K562 (cell line): ENCODE results near the gene AIRE. TPM values are rescaled to one million over a fixed set of nuclear protein-coding genes. Genes with fewer than 3 reads are reported as not detected.

Source experiments
- ATAC-seq: fragments of 200-7000 bp; cut with Tn5 transposase; 3 replicates; pipeline ENCODE4 v1.9.1; 2020; ENCODE audit warnings: moderate library complexity
- BruUV-seq: library from RNA; stranded (reverse); fragments of 400-500 nt; replicated peaks from 2 replicates; lab custom pipeline; 2021; lab: Mats Ljungman, UMichigan
- CTCF ChIA-PET: fragments of 300-600 bp; formaldehyde crosslinking; extraction: SDS; loops from one replicate; lab custom pipeline; 2021; ENCODE audit warnings: low intra/inter-chr PET ratio; lab: Yijun Ruan, JAX
- POLR2A ChIA-PET: fragments of 300-600, 350-650 bp; sonication (Branson Sonifier 250); formaldehyde crosslinking; extraction: SDS; loops from one replicate; lab custom pipeline; 2021; ENCODE audit warnings: antibody characterized with exemption, inconsistent platforms; lab: Yijun Ruan, JAX
- DNase-seq, 4 experiments: peaks; one replicate each; pipeline versions ENCODE4 v3.0.0 to v3.0.0-alpha.2; 2011 to 2018; ENCODE audit warnings: low spot score in 3 of 4, mixed read lengths in 3 of 4; ENCODE audit errors: extremely low read depth in 1 of 4
- FAIRE-seq: peaks from 2 replicates; lab custom pipeline; 2011; peaks lifted over from hg19 to GRCh38; lab: Jason Lieb, UNC
- H2AFZ ChIP-seq: 2 replicates; pipeline ENCODE4 v1.6.0; 2011; ENCODE audit warnings: low read depth, low read length, control low read depth, inconsistent platforms
- H3K27ac ChIP-seq: fragments of 200-600 bp; 3 replicates; pipeline ENCODE4 v1.8.0; 2011; ENCODE audit warnings: low read depth, mild to moderate bottlenecking, control low read depth, inconsistent platforms, low read length, moderate library complexity, mixed read lengths; ENCODE audit errors: extremely low read depth
- H3K27me3 ChIP-seq, 2 experiments: fragments of 300-600 bp in 1 of 2; 2 replicates in 1 of 2; 3 replicates in 1 of 2; pipeline versions ENCODE4 v1.6.0 to v1.8.0; 2011; ENCODE audit warnings: inconsistent platforms in 2 of 2, low read length in 2 of 2, mild to moderate bottlenecking in 1 of 2, mixed read lengths in 1 of 2, moderate library complexity in 1 of 2; ENCODE audit not compliant: control insufficient read depth in 2 of 2, insufficient read depth in 2 of 2
- H3K36me3 ChIP-seq: fragments of 300-600 bp; 3 replicates; pipeline ENCODE4 v1.8.0; 2011; ENCODE audit warnings: mild to moderate bottlenecking, low read length, inconsistent platforms; ENCODE audit not compliant: control insufficient read depth, insufficient read depth
- H3K4me1 ChIP-seq, 2 experiments: fragments of 200-600 bp in 1 of 2; replicated peaks in 1 of 2; 2 replicates in 1 of 2; 3 replicates in 1 of 2; pipeline versions ENCODE4 v1.5.1 to v1.8.0; 2011; ENCODE audit warnings: inconsistent platforms in 2 of 2, low read length in 2 of 2, mild to moderate bottlenecking in 1 of 2, mixed read lengths in 1 of 2, moderate library complexity in 1 of 2; ENCODE audit not compliant: control insufficient read depth in 2 of 2, insufficient read depth in 2 of 2
- H3K4me2 ChIP-seq: 2 replicates; pipeline ENCODE4 v1.6.1; 2011; ENCODE audit warnings: low read length, control low read depth, inconsistent platforms, mixed read lengths; ENCODE audit not compliant: insufficient read depth
- H3K4me3 ChIP-seq: fragments of 200-600 bp; sonication (generic), shearing (Covaris generic); 2 replicates; pipeline ENCODE4 v1.5.1; 2016; ENCODE audit warnings: control low read depth, inconsistent platforms
- H3K79me2 ChIP-seq: fragments of 200-600 bp; 3 replicates; pipeline ENCODE4 v1.8.0; 2011; ENCODE audit warnings: low read length, inconsistent platforms; ENCODE audit not compliant: control insufficient read depth, insufficient read depth
- H3K9ac ChIP-seq, 2 experiments: 2 replicates each; pipeline versions ENCODE4 v1.6.0 to v1.6.1; 2011; ENCODE audit warnings: low read depth in 2 of 2, low read length in 2 of 2, control low read depth in 1 of 2, inconsistent platforms in 1 of 2, mild to moderate bottlenecking in 1 of 2, mixed read lengths in 1 of 2; ENCODE audit not compliant: insufficient read depth in 1 of 2
- H3K9me1 ChIP-seq: one replicate; pipeline ENCODE4 v1.6.0; 2011; ENCODE audit warnings: inconsistent platforms, mild to moderate bottlenecking, low read length, moderate library complexity; ENCODE audit not compliant: control insufficient read depth, insufficient read depth
- H3K9me3 ChIP-seq: replicated peaks from 2 replicates; pipeline ENCODE4 v1.5.1; 2011; ENCODE audit warnings: low read depth, low read length, inconsistent platforms; ENCODE audit not compliant: control insufficient read depth, insufficient read depth
- H4K20me1 ChIP-seq: replicated peaks from 2 replicates; pipeline ENCODE4 v1.6.1; 2011; ENCODE audit warnings: low read length, inconsistent platforms, mixed read lengths; ENCODE audit not compliant: control insufficient read depth, insufficient read depth
- AFF4 ChIP-seq: sonication (generic); formaldehyde crosslinking; IDR thresholded peaks from 2 replicates; pipeline ENCODE4 v1.8.0; 2023; ENCODE audit warnings: mild to moderate bottlenecking, missing genetic modification reagents
- CEBPB ChIP-seq: fragments of 450-650 bp; IDR thresholded peaks from 2 replicates; pipeline ENCODE4 v1.6.1; 2016; ENCODE audit warnings: missing genetic modification characterization, missing compliant biosample characterization
- CEBPG ChIP-seq, 3 experiments: fragments of 200-800 bp in 1 of 3; sonication (Bioruptor generic) in 1 of 3; sonication (generic) in 1 of 3; formaldehyde crosslinking in 1 of 3; IDR thresholded peaks in 2 of 3; conservative IDR thresholded peaks in 1 of 3; 2 replicates each; pipeline versions ENCODE4 v1.6.1 to v1.8.0; 2016 to 2022; ENCODE audit warnings: missing compliant biosample characterization in 2 of 3, missing genetic modification characterization in 2 of 3, mild to moderate bottlenecking in 1 of 3, missing genetic modification reagents in 1 of 3
- CTBP1 ChIP-seq: fragments of 450-650 bp; IDR thresholded peaks from 2 replicates; pipeline ENCODE4 v1.6.1; 2016; ENCODE audit warnings: borderline replicate concordance
- EGR1 ChIP-seq: fragments of 450-650 bp; conservative IDR thresholded peaks from 2 replicates; pipeline ENCODE4 v1.6.1; 2017; ENCODE audit warnings: mild to moderate bottlenecking
- NFIC ChIP-seq: fragments of 450-650 bp; IDR thresholded peaks from 2 replicates; pipeline ENCODE4 v1.6.1; 2017; ENCODE audit warnings: mild to moderate bottlenecking, inconsistent platforms
- SRSF1 ChIP-seq: fragments of 200-400 bp; formaldehyde crosslinking; IDR thresholded peaks from 2 replicates; pipeline ENCODE4 v1.6.1; 2017; ENCODE audit warnings: mild to moderate bottlenecking, low read depth, low read length, moderate library complexity
- WGBS: fragments of 100-300 bp; shearing (Covaris generic); methylation state at CpG from one replicate; pipeline ENCODE4 v1.1.6; 2016; ENCODE audit warnings: low coverage, mixed read lengths; ENCODE audit not compliant: insufficient coverage; ENCODE audit errors: missing lambda C conversion rate; 5-methylcytosine and 5-hydroxymethylcytosine counted together
- in situ Hi-C: fragments of 300-500 bp; cut with MboI; formaldehyde crosslinking; loops from 4 replicates; pipeline ENCODE4 v1.15.0; 2018; ENCODE audit warnings: inconsistent platforms, mixed read lengths
- intact Hi-C: fragments of 100-400 bp; cut with micrococcal nuclease; formaldehyde crosslinking; loops from 2 replicates; pipeline ENCODE4 v1.14.2; 2022
- polyA plus RNA-seq, 8 experiments: library from polyadenylated mRNA; depleted of rRNA in 4 of 8; stranded (reverse) in 5 of 8; unstranded in 3 of 8; fragments of >200 nt; fragmentation: Nextera tagmentation in 2 of 8; fragmentation: Illumina TruSeq in 1 of 8; extraction: Ambion mirVana in 2 of 8; extraction: Trizol in 1 of 8; gene quantifications; 2 replicates each; pipeline versions ENCODE4 v1.2.1 to v1.2.3, GENCODE V29; 2011 to 2014; ENCODE audit warnings: inconsistent platforms in 1 of 8, missing spikeins in 1 of 8
- total RNA-seq, 7 experiments: library from RNA; depleted of rRNA in 6 of 7; stranded (reverse); fragments of >200 nt in 6 of 7; fragmentation: Illumina TruSeq in 2 of 7; extraction: Trizol in 2 of 7; gene quantifications; 2 replicates each; pipeline versions ENCODE4 v1.2.1 to v1.2.3, GENCODE V29; 2011 to 2021; ENCODE audit warnings: low replicate concordance in 1 of 7

Gene AIRE
- total and polyA plus RNA-seq, 9 of the 15 experiments (the other 6 are each of a cell fraction or from before 2014, with no cell fraction given) = 0.01 TPM; not detected in 8

- intact Hi-C loops = no loop called here
- ChIA-PET CTCF (no interaction called here), POLR2A (interaction anchor here (0.6 to 1.3 kb wide), 3 partner anchors 9 to 25 kb away, joined by 3 to 6 read pairs (median 4); no protein-coding TSS in a partner anchor)
- no peak overlapping the region for H3K27ac ChIP-seq
- H3K79me2 ChIP-seq = no peaks in the 10 kb centered on the region
- no peak overlapping the region for H3K9ac ChIP-seq
- H3K9me1 ChIP-seq = no peaks in the 10 kb centered on the region
- no peak overlapping the region for H3K4me2 ChIP-seq
- no peak for ATAC-seq
- no peak for FAIRE-seq
- TF ChIP-seq EGR1 = peak; percentile 26; the same call in 1 of the 2 replicates
- peak; percentile 41; the same call in 1 of the 2 replicates for TF ChIP-seq CEBPB
- no peak for TF ChIP-seq SRSF1
- 0 out of 2 replicates have a peak, but pooled peaks have one; percentile 31 for TF ChIP-seq CTBP1
- TF ChIP-seq AFF4 (CRISPR knock-in tag) = no peak
- TF ChIP-seq CEBPG (CRISPR knock-in tag; IDR thresholded peaks at IDR 0.05) = no peak
- peak in 1 of 2 experiments; percentile 58; a peak in 2 of 4 replicates for TF ChIP-seq CEBPG (tag; conservative IDR thresholded peaks at IDR 0.05 in 1 of 2, IDR thresholded peaks at IDR 0.05 in 1 of 2)
- peak; percentile 7; the same call in 1 of the 2 replicates for TF ChIP-seq NFIC
- H3K36me3 ChIP-seq = no peaks in the 10 kb centered on the region
- H2AFZ ChIP-seq = no peak overlapping the region
- peaks cover 32 to 62% of the 10 kb centered on the region in 2 experiments for H3K27me3 ChIP-seq
- no peak overlapping the region for H3K4me3 ChIP-seq
- peaks cover 0 to 29% of the 10 kb centered on the region in 2 experiments; a peak in 2 of 5 replicates for H3K4me1 ChIP-seq
- peaks cover 6% of the 10 kb centered on the region; the same call in 1 of the 2 replicates for H4K20me1 ChIP-seq
- 5% methylated on average over 22 of the region's 22 CpGs for WGBS
- in situ Hi-C loops = no loop called here
- no peak for DNase-seq
- no TSS peak for BruUV-seq
- no peaks in the 10 kb centered on the region for H3K9me3 ChIP-seq
These were observed 26.5 kb upstream of the AIRE start for GRCh38 chr21:44259082-44259705.
